Measurements from ENCODE around the gene ABCA1. TPM values are rescaled to one million over a fixed set of nuclear protein-coding genes. Genes with fewer than 3 reads are reported as not detected.
"Not testable (repeated sequence)": the region's sequence is repeated elsewhere in the genome, so short reads cannot be mapped to it uniquely, and the experiment has no call there.

The ABCA1 gene
- total RNA-seq, 1 donor from 2014 or later: 21.9 TPM

DNA sequence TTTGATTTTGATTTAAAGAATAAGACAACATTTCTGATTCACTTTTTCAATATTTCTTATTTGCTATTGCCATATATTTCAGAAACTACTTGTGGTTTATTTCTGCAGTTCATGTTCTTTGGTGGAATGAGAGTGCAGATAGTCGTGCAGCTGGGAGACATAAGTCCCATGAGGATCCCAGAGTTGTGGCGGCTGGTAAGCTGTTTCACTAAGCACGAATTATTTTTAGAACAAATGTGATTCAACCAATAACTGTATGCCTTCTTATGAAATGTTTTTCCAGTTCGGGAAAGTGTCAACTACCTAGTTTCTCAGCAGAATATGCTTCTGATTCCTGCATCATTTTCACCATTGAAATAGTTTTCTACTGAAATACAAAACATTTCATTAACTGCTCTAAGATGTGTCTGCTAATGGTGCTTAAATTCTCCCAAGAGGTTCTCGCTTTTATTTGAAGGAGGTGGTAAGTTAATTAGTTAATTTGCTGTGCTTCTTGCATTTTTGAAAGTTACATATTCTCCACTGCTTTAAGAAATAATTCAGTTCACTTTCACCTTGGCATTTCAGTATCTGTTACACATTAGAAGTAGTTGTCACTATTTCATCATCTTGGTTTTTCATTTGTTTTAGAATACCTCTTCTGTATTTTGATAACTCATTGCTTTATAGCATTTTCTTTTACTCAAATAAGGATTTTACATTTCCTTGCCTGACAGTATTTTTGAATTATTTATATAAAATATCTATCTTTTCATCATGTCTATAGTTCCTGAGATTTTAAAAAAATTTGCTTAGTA is 155.0 kb downstream of the ABCA1 start:
- no peak for DNase-seq (ENCODE audit: low read depth)
- TF ChIP-seq, protein P1, sequence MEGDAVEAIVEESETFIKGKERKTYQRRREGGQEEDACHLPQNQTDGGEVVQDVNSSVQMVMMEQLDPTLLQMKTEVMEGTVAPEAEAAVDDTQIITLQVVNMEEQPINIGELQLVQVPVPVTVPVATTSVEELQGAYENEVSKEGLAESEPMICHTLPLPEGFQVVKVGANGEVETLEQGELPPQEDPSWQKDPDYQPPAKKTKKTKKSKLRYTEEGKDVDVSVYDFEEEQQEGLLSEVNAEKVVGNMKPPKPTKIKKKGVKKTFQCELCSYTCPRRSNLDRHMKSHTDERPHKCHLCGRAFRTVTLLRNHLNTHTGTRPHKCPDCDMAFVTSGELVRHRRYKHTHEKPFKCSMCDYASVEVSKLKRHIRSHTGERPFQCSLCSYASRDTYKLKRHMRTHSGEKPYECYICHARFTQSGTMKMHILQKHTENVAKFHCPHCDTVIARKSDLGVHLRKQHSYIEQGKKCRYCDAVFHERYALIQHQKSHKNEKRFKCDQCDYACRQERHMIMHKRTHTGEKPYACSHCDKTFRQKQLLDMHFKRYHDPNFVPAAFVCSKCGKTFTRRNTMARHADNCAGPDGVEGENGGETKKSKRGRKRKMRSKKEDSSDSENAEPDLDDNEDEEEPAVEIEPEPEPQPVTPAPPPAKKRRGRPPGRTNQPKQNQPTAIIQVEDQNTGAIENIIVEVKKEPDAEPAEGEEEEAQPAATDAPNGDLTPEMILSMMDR (IDR thresholded peaks at IDR 0.05; ENCODE audit: insufficient read depth, low read length, poor library complexity, severe bottlenecking): no peak
- Histone ChIP-seq H3K4me3 (ENCODE audit: low read depth, low read length) (no peak overlapping the region), H3K36me3 (ENCODE audit: control insufficient read depth, insufficient read depth, low read length) (no peaks in the 10 kb centered on the region), H3K27me3 (ENCODE audit: control insufficient read depth, insufficient read depth, low read length) (no peaks in the 10 kb centered on the region)

GRCh38 chr9:104769655-104770054 is 158.3 kb downstream of the ABCA1 start:
- Histone ChIP-seq H3K4me3 (ENCODE audit: low read depth, low read length) (no peak overlapping the region), H3K27me3 (ENCODE audit: control insufficient read depth, insufficient read depth, low read length) (no peaks in the 10 kb centered on the region), H3K36me3 (ENCODE audit: control insufficient read depth, insufficient read depth, low read length) (no peaks in the 10 kb centered on the region)
- TF ChIP-seq, protein P1 (IDR thresholded peaks at IDR 0.05; ENCODE audit: insufficient read depth, low read length, poor library complexity, severe bottlenecking): no peak
- DNase-seq (ENCODE audit: low read depth): no peak

DNA sequence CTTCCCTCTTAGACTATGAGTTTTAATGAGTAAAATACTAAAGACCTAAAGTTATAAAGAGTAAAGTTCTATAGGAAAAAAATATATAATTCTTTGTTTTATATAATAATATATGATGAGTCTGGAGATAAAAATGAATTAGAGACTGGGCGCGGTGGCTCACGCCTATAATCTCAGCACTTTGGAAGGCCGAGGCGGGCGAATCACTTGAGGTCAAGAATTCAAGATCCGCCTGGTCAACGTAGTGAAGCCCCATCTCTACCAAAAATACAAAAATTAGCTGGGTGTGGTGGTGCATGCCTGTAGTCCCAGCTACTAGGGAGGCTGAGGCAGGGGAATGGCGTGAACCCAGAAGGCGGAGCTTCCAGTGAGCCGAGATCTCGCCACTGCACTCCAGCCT is 158.9 kb downstream of the ABCA1 start:
- not testable (repeated sequence) for H3K27me3 ChIP-seq (ENCODE audit: control insufficient read depth, insufficient read depth, low read length); H3K36me3 ChIP-seq (ENCODE audit: control insufficient read depth, insufficient read depth, low read length); H3K4me3 ChIP-seq (ENCODE audit: low read depth, low read length); DNase-seq (ENCODE audit: low read depth)

- Histone ChIP-seq H3K27me3 (ENCODE audit: control insufficient read depth, insufficient read depth, low read length) (no peaks in the 10 kb centered on the region), H3K4me3 (ENCODE audit: low read depth, low read length) (no peak overlapping the region), H3K36me3 (ENCODE audit: control insufficient read depth, insufficient read depth, low read length) (no peaks in the 10 kb centered on the region)
- TF ChIP-seq, protein P1 (IDR thresholded peaks at IDR 0.05; ENCODE audit: insufficient read depth, low read length, poor library complexity, severe bottlenecking): no peak
- DNase-seq (ENCODE audit: low read depth): no peak
Observed at GRCh38 chr9:104767507-104767906, 160.4 kb downstream of the ABCA1 start.

DNA sequence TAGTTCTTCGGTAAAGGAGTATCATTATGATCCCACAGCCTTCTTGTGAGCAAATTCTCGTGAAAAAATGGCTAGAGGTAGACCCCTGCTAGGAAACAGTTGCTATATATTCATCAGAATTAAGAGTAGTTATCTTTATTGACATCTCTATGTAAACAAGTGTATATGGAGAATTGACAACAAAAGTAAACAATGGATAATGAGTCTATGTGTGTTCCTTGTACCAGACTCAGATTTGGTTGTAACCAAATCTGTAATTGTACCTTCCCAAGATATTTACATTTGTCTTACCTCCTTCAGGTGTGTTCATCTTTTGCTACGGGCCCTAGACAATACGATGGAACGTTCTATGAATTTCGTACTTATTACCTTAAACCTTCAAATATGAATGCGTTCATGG is 161.9 kb downstream of the ABCA1 start:
- Histone ChIP-seq H3K27me3 (ENCODE audit: control insufficient read depth, insufficient read depth, low read length) (no peaks in the 10 kb centered on the region), H3K36me3 (ENCODE audit: control insufficient read depth, insufficient read depth, low read length) (no peaks in the 10 kb centered on the region), H3K4me3 (ENCODE audit: low read depth, low read length) (no peak overlapping the region)
- TF ChIP-seq, protein P1 (IDR thresholded peaks at IDR 0.05; ENCODE audit: insufficient read depth, low read length, poor library complexity, severe bottlenecking): no peak
- DNase-seq (ENCODE audit: low read depth): no peak

DNA sequence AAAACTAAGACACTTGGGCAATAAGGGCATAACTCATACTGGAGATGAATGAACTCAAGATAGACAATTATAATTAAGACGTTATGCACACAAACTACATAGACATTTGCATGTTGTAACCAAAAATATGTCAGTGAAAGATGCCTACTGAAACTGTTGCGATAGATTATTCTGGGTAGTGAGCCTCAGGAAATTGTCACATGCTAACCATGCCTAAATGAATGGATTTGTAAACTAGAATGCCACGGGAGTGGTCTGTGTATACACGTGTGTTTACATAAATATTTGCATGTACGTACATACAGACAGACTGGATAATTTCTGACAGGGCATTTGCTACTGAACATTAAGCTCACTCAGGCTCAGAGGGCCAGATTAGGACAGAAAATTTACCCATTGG is 162.8 kb downstream of the ABCA1 start:
- TF ChIP-seq, protein P1 (IDR thresholded peaks at IDR 0.05; ENCODE audit: insufficient read depth, low read length, poor library complexity, severe bottlenecking): no peak
- no peak for DNase-seq (ENCODE audit: low read depth)
- H3K27me3 ChIP-seq (ENCODE audit: control insufficient read depth, insufficient read depth, low read length): no peaks in the 10 kb centered on the region
- no peaks in the 10 kb centered on the region for H3K36me3 ChIP-seq (ENCODE audit: control insufficient read depth, insufficient read depth, low read length)
- no peak overlapping the region for H3K4me3 ChIP-seq (ENCODE audit: low read depth, low read length)

All from kidney epithelial cell (primary cell).